Peyer's patch (tissue), 4 donors: Measurements from ENCODE around the gene TMEM248.

ENCODE experiments used
- POLR2A ChIP-seq, 2 donors: fragments of 450-650 bp; IDR thresholded peaks; one replicate each; pipeline ENCODE4 v1.5.1; 2017; ENCODE audit warnings: antibody characterized with exemption in 2 of 2, mild to moderate bottlenecking in 2 of 2, moderate library complexity in 2 of 2
- TF ChIP-seq, protein P1 (sequence below), 6 experiments: fragments of 450-650 bp in 4 of 6; fragments of 200-600 bp in 2 of 6; sonication (generic) in 1 of 6; IDR thresholded peaks; one replicate each; pipeline ENCODE4 v1.5.1; 2017 to 2019; ENCODE audit warnings: antibody characterized with exemption in 6 of 6, mild to moderate bottlenecking in 3 of 6, moderate library complexity in 1 of 6

DNA sequence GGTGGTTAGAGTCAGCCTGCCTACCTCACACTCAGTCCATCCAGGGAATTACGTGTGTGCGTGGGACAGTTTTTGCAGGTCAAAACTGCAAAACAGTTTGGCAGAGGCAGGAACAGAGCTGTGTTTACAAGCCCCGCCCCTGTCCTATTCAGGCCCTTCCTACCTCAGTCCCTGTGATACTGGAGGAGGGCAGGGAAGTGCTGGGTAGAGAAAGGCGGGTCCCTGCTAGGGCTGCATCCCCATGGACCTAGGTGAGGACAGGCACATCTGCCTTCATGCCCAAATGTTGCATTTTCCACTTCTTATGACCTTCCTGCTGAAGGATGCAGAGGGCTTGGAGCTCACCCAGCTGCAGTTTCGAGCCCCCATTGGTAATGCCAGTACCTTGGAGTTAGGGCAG, 49.3 kb downstream of the TMEM248 start:
- TF ChIP-seq, protein P1, sequence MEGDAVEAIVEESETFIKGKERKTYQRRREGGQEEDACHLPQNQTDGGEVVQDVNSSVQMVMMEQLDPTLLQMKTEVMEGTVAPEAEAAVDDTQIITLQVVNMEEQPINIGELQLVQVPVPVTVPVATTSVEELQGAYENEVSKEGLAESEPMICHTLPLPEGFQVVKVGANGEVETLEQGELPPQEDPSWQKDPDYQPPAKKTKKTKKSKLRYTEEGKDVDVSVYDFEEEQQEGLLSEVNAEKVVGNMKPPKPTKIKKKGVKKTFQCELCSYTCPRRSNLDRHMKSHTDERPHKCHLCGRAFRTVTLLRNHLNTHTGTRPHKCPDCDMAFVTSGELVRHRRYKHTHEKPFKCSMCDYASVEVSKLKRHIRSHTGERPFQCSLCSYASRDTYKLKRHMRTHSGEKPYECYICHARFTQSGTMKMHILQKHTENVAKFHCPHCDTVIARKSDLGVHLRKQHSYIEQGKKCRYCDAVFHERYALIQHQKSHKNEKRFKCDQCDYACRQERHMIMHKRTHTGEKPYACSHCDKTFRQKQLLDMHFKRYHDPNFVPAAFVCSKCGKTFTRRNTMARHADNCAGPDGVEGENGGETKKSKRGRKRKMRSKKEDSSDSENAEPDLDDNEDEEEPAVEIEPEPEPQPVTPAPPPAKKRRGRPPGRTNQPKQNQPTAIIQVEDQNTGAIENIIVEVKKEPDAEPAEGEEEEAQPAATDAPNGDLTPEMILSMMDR (IDR thresholded peaks at IDR 0.05), result no peak
- TF ChIP-seq POLR2A (IDR thresholded peaks at IDR 0.05), result no peak
